Activated CD8-positive, alpha-beta memory T cell treated with anti-CD3 and anti-CD28 coated beads for 24 hours (primary cell): ENCODE data around the gene CDKAL1.
"Not testable (repeated sequence)": the region's sequence is repeated elsewhere in the genome, so short reads cannot be mapped to it uniquely, and the experiment has no call there.

Experiments used
- DNase-seq: peaks from one replicate; pipeline ENCODE4 v3.0.0-alpha.2; 2020

The CDKAL1 gene

DNA sequence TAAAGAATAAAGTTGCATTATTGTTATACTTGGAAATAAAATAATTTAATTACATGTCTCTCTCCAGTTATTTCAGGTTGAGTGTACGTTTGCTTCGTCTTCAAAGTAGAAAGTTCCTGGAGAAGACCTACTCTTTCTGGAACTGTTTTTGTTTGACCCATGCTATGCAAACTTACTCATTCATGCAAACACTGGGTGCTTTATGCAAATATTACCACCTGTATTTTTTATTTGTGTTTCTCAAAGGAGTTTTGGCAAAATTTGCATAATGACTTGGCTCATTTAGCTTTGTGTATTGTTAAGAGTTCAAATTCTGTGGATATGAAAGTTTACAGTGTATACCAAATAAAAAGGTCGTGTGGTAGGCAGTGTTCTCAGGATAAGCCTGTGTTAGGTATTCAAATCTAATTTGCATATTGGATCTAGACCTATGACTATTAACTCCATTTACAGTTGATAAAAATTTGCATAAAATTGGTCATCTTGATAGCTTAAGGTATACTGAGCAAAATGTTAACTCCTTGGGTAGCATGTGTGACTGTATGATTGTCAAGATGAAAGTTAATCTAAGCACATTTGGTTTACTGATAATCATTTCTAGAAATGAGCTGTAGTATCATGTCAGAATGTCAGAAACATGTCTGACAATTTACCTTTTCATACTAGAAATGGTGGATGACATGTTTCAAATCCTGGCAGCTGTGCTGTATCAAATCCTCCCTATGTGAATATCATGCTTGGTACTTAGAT is 65.2 kb downstream of the CDKAL1 start:
- no peak for DNase-seq

DNA sequence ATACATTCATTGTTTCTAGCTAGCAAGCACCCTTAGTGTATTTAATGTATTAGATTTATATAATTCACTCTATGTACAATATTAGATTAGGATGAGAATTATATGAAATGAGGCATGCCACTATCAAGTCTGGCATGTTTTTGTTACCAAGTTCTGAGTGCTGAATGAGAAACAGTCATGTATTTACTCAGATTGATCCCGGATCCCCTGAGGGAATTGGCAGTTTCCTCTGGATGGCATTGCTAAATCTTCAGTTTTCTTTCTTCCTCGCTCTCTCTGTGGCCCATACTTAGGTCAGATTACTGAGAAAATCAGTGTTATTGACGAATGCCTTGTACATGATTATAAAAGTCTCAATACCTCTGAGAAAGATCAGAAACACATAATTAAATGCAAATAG is 66.6 kb downstream of the CDKAL1 start:
- no peak for DNase-seq

DNA sequence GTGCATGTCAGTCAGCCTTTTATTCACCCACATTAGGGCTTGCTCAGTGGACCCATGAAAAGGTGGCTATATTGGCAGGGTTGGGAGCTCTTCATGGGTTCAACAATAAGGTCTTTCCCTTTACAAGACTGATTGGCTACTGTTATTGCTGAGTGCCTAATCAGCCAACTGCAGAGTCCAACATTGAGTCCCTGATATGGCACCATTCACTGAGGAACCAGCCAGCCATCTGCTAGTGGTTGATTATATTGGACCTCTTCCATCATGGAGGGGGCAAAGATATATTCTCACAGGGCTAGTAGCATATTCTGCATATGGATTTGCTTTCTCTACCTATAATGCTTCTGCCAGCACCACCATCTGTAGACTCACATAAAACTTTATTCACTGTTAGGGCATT is 69.9 kb downstream of the CDKAL1 start:
- no peak for DNase-seq

DNA sequence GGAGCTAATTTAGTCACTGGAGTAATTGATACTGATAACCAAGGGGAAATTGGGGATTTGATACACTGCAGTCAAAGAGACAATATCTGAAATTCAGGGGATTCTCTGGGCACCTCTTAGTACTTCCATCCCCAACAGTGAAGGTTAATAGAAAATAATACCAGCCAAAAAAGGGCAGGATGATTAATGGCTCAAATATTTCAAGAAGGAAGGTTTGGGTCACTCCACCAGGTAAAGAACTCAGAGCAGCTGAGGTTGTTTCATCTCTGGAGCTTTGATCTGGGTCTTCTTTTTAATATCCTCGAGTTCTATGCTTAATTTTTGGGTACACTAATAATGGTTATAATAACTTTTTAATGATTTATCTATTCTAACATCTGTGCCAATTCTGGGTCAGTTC is 70.8 kb downstream of the CDKAL1 start:
- no peak for DNase-seq

DNA sequence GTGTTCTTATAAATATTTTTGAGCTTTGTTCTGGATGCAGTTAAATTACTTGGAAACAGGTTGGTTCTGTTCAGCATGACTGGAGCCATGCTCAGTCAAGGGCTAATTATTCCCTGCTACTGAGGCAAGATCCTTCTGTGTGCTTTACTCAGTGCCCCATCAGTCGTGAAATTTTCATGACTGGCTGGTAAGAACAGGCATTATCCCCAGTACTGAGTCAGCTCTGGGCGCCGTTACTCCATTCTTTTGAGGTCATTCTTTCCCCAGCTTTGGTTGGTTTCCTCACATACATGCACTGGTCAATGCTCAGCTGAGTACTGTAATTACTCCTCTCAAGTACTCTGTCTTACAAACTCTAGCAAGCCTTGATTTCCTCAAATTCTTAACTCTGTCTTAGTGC is 71.3 kb downstream of the CDKAL1 start:
- DNase-seq: no peak

DNA sequence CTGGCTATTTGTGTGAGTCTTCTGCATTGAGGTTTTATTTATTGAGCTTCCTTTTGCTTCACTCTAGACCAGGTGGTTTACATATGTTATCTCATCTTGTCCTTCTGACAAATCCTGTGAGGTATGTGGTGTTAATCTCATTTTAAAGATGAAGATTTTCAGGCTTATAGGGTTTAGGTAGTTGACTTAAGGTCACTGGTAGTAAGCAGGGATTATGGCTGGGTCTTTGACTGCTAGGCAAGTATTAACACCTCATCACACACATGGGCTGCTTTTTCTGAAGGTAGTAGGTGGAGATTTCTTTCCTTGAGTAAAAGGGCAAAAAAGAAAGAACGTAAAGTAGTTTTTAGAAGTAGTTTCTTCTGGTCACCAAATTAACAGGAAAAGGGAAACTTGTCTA is 72.6 kb downstream of the CDKAL1 start:
- no peak for DNase-seq

DNA sequence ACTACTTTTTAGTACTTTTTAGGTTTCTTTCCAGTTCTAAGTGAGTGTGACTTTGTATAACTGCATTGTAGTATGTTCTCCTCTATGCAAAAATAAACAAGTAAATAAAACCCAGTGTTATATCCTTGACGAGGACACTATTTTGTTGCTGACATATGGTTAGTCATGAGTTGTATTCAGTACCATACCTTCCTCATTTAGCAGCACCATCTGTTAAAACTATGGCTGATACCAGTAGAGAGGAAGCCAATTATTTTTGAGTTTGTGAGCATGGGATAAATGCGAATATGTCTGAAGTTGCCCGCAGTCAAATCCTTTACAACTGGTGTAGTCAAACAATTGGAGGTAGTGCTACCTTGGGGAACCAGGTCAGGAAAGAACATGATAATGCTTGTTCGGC is 74.1 kb downstream of the CDKAL1 start:
- DNase-seq: no peak

DNA sequence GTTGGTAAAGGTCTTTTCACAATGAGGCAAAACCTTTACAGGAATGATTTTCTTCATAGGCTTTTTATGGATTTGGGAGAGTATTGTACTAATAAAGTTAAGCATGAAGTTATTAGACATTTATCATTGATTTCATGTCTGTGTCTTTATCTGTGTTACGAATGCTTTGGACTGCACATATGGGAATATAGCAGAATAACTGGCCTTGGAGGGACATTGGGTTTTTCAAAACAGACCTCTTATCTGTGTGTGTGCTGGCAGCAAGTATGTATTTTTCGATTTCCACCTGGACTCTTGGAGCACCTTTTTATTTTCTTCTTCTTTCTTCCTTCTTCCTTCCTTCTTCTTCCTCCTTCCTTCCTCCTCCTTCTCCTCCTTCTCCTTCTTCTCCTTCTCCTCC is 74.6 kb downstream of the CDKAL1 start:
- DNase-seq: no peak

DNA sequence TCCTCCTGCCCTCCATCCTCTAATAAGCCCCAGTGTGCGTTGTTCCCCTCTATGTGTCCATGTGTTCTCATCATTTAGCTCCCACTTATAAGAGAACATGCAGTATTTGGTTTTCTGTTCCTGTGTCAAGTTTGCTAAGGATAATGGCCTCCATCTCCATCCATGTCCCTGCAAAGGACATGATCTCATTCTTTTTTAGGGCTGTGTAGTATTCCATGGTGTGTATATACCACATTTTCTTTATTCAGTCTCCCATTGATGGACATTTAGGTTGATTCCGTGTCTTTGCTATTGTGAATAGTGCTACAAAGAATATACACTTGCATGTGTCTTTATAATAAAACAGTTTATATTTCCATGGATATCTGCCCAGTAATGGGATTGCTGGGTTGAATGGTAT is 75.7 kb downstream of the CDKAL1 start:
- DNase-seq: not testable (repeated sequence)

DNA sequence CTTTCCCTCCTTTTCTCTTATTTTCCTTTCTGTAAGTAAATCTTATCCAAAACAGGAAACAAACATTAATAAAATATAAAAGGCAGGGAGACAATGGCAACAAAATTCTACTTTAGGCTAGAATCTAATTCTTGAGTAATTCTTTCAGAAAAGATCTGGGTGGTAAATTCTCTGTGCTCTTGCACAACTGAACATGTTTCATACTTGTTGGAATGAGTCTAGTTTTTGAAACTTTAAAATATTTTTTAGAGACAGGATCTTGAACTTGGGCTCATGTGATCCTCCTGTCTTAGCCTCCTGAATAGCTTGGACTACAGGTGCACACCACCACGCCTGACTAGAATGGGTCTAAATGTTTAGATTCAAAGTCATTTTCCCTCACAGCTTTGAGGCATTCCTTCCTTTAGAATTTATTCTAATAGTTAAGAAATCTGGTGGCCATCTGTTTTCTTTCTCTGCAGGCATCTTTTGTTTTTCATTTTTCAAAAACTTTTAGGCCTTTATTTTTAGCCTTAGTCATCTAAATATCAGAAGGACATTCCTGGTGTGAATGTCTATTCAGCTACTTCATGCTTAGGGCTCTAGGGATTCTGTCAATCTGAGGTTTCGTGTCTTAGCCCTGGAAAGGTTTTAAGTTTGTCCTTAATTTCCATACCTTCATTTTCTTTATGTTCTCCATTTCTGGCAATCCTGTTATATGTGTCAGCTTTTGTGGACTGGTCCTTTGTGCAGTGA is 76.5 kb downstream of the CDKAL1 start:
- no peak for DNase-seq

DNA sequence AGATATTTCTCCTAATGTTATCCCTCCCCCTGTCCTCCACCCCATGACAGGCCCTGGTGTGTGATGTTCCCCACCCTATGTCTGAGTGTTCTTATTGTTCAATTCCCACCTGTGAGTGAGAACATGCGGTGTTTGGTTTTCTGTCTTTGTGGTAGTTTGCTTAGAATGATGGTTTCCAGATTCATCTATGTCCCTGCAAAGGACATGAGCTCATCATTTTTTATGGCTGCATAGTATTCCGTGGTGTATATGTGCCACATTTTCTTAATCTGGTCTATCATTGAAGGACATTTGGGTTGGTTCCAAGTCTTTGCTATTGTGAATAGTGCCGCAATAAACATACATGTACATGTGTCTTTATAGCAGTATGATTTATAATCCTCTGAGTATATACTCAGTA is 83.3 kb downstream of the CDKAL1 start:
- DNase-seq: not testable (repeated sequence)

DNA sequence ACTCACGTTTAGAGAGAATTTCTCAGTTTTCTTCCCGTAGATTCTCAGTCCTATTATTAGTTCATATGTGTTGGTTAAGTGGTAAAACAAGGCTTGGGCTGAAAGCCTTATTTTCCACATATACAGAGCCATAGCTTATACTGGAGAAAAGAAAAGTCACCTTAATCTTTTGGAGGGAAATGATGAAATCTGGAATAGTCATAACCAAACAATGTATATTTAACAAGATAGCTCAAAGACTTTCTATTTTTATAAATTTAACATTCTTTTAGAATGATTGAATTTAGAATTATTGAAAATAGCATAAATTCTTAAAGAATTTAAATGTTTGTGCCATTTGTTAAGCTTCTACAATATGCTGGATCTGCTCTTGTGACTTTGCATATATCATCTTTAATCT is 85.8 kb downstream of the CDKAL1 start:
- DNase-seq: no peak

DNA sequence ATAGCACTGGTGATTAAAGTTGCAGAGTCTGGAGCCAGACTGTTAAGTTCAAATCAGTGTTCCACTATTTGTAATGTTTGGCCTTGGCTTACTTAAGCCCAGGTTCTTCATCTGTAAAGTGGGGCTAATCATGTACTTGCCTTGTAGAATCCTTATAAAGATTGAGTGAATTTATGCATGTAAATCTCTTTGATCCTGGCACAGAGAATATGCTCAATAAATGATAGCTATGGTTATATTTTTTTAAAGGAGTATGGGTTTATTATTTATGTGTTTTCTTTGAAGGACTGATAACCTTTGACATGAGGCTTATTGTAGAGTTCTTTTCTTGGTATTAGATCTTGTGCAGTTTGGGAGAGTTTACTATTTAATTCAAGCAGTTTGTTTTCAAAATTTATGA is 89.5 kb downstream of the CDKAL1 start:
- DNase-seq: no peak

DNA sequence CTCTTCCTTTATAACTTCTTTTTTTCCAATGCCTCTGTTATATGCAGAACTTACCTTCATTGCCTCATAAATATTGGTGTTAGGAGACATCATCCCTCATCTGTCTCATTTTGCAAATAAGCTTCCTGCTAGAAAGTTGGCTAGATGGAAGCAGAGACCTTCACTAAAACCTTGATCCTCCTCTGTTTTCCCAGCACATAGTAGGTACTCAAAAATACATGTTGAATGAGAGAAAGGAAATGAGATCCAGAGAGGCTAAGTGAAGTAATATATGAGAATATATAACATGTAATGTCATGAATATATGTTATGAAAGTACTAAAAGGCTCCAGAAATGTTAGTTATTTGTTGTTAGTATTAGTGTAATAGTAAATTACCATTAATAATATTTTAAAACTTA is 91.9 kb downstream of the CDKAL1 start:
- DNase-seq: no peak

DNA sequence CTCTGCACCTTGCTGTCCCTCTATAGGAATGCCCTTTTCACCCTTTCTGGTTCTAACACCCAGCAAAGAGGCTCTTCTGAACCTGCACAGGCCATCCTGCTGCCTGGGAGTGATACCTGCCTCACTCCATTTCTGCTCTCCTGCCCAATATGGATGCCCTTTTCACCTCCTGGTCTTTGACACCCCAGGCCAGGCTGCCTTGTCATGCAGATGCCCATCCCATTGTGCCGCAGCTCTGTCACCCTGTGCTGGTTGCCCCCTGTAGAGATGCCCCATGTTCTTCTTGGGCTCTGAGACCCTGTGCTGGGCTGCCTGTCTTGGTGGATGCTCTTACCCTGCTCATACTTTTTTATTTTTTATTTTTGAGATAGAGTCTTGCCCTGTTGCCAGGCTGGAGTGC is 95.3 kb downstream of the CDKAL1 start:
- no peak for DNase-seq

DNA sequence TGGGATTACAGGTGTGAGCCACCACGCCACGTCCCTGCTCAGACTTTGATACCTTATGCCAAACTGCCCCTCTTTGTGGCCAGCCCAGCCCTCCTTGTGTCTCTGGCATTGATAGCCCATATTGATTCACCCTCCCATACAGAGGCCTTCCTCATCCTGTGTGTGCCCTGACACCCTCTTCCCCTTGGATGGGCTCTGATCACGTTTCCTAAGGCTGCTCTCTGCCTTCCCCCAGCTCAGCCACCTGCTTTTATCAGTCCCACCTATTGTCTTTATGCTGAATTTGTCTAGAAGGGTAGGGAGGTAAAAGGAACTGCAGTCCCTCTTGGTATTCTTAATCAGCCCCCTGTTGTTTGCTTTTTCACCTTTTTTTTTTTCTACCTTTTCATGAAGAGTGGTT is 95.9 kb downstream of the CDKAL1 start:
- DNase-seq: no peak

DNA sequence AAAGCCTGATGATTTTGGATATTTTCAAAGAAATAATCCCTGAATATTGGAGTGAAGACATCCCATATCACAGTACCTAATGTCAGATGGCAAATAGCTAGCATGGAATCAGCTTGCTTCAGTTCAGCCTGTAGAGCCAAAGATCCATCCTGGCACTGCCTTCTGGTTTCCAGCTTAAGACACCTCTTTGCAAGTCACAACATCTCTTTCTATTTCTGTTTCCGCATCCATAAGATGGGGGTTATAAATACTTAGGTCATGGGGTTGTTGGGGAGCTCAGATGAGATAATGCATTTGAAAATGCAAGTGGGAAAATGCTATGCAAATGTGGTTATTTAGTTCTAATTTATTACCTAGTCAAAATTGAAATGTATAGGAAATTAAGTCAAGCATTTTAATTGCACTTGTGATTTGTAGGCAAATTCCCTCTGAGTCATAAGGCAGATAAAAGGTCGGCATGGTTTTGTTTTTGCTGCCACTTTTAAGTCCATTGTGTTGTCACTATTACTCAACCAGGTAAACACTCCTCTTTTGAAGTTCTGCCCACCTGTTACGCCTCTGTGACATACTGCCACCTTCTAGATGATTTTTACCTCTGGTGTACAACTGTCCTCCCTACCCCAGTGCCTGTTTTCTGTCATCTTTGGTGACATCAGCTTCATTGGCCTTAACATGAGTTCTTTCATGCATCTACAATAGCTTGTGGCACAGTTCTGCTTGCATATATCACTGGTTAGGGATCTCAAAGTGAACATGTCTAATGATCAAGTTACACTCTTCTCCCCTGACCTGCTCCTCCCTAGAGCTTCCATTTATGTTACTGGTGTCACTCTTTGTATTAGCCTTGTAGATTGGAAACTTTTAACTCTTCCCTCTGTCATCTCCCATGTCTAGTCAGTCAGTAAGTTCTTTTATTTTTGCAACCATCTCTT is 96.6 kb downstream of the CDKAL1 start:
- DNase-seq: no peak

DNA sequence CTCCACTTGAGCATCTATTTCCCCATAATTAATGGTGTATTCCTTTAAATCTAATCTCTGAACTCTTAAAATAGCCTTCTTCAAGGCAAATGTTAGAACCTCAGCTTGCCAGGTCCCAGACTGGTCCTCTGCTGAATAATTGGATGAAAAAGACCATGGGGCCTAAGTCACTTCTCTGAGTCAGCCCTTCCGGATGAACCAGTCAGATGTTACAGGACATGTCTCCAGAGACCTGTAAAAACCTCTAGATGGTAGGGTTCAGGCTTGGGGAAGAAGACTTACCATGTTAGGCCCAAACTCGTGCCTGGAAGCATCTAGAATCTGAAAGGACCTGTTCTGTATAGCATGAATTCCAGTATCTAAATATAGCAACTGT is 97.3 kb downstream of the CDKAL1 start:
- no peak for DNase-seq

DNA sequence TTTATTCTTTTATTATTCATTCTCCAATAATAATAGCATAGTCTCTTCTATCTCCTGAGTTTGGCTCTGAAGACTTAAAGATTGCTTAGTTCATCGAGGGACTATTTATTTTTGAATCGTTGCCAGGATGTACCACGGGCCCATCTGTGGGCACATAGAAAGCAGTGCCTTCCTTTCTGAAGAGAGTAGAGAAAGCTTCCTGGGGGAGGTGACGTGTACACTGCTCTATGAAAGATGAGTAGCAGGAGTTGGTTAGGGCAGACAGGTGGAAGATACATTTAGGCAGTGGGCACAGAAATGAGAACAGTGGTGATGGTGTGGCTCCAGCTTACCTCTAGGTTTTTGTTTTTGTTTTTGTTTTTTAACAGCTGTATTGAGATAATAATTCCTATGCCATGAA is 98.4 kb downstream of the CDKAL1 start:
- DNase-seq: no peak

DNA sequence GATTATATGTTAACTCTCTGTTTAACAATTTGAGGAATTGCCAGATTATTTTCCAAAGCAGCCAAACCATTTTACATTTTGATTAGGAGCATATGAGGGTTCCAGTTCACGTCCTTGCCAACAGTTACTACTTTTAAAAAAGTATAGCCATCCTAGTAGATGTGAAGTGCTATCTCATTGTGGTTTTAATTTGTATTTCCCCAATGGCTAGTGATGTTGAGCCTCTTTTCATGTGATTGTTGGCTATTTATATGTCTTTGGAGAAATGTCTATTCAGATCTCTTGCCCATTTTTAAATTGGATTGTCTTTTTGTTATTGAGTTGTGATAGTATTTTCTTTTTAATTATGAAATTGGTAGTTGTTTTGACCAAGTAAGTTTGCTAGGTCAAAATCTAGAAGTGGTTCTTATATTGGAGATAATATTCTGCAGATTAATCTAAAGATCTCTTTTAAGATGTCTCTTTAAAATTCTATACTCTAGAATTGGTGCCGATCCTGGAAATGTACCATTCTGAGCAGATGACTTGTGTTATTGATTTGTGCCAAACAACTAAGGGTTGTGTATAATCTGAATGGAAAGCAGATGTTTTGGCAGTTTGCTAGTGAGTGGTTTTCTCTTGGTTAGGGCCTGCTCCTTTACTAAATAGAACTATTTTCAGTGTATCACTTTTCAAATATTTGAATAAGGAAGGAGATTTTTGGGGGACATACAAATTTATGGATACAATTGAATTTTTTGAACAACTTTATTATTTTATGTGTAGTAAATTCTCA is 99.5 kb downstream of the CDKAL1 start:
- no peak for DNase-seq

DNA sequence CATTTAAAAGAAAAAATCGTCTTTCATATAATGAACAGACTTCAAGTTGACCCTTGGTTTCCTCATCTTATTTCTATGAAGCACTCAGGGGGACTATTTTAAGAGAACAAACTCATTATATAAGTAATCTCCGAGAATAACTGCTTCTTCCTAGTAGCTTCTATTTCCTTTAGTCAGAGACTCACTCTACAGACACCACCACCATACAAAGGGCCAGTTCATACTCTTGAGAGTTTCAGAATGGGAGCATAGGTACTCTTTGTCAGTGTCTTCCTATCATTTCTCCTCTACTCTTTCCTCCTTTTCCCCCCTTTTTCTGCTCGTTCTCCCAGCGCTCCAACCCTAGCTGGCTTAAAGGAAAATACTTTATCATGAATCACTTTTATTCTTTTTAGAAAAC is 104.9 kb downstream of the CDKAL1 start:
- no peak for DNase-seq

DNA sequence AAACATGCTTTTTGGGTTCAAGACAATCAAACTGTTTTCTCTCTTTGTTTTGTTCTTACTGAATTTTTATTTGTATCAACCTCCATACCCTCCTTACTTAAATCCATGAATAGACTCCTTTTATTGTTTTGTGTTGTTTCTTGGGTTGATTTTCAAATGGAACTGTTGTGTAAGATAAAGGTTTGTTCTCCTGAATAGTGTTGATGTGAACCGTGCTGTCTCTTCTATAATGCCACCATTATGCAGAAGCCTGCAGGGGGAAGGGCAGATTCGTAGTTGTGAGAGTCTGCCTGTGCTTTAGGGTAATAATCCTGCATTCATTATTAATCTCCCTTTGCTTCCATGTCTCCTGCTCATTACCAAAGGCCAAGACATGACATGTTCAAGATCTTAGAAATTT is 105.9 kb downstream of the CDKAL1 start:
- no peak for DNase-seq

DNA sequence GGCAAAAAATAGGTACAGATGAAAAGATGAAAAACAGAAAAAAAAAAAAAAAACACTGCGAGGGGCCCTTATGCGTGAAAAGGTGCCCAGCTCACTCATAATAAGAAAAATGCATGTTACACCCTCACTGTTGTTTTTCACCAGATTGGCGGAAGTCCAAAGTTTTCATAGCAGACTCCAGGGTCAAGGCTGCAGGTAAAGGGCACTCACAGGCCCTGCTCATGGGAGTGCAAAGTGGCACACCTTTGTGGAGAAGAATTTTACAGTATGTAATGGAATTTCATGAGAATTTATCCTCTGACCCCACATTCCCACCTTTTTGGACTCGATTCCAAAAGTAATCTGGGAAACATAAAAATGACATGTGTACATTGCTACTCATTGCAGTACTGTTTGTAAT is 108.2 kb downstream of the CDKAL1 start:
- no peak for DNase-seq
